Stomach (tissue), 4 donors: ENCODE data around the gene NALCN.

Source experiments
- POLR2A ChIP-seq, 4 donors: fragments of 450-650 bp; IDR thresholded peaks; one replicate each; pipeline ENCODE4 v1.6.1; 2016; ENCODE audit warnings: antibody characterized with exemption in 4 of 4, control low read depth in 2 of 4, mild to moderate bottlenecking in 1 of 4, moderate library complexity in 1 of 4
- TF ChIP-seq, protein P1 (sequence below), 7 experiments: fragments of 450-650 bp in 4 of 7; fragments of 200-600 bp in 3 of 7; sonication (generic) in 3 of 7; IDR thresholded peaks; one replicate each; pipeline ENCODE4 v1.5.1; 2016 to 2019; ENCODE audit warnings: antibody characterized with exemption in 7 of 7, control low read depth in 2 of 7, mild to moderate bottlenecking in 1 of 7

DNA sequence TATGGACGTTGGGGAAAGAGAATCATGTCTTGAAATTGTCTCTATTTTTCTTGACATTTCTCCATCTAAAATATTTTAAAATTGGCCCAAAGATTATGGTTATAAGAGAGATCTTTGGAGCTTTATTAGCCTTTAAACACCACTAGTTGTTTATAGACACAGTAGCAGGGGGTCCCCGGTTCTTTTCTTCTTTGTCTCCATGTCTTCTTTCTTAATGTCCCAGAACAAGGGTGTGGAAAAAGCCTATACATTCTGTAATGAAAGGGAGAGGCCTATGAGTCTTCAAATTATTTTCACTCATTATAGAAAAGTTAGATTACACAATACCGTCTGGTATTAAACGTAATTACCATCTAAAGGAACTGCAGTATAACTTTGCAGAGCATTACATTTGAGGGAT lies 300.0 kb downstream of the NALCN start:
- no peak for TF ChIP-seq POLR2A (IDR thresholded peaks at IDR 0.05)
- TF ChIP-seq, protein P1, sequence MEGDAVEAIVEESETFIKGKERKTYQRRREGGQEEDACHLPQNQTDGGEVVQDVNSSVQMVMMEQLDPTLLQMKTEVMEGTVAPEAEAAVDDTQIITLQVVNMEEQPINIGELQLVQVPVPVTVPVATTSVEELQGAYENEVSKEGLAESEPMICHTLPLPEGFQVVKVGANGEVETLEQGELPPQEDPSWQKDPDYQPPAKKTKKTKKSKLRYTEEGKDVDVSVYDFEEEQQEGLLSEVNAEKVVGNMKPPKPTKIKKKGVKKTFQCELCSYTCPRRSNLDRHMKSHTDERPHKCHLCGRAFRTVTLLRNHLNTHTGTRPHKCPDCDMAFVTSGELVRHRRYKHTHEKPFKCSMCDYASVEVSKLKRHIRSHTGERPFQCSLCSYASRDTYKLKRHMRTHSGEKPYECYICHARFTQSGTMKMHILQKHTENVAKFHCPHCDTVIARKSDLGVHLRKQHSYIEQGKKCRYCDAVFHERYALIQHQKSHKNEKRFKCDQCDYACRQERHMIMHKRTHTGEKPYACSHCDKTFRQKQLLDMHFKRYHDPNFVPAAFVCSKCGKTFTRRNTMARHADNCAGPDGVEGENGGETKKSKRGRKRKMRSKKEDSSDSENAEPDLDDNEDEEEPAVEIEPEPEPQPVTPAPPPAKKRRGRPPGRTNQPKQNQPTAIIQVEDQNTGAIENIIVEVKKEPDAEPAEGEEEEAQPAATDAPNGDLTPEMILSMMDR (IDR thresholded peaks at IDR 0.05): no peak
